Embryonic facial prominence (tissue), 1 donor: ENCODE data around the gene MGAT2.
"Not testable (repeated sequence)": the region's sequence is repeated elsewhere in the genome, so short reads cannot be mapped to it uniquely, and the experiment has no call there.

Experiments used
- DNase-seq: peaks from one replicate; pipeline ENCODE4 v3.0.0-alpha.2; 2016; ENCODE audit errors: extremely low spot score

MGAT2 gene

GRCh38 chr14:49654511-49654910 lies 33.9 kb downstream of the MGAT2 start:
- DNase-seq, result no peak

- not testable (repeated sequence) for DNase-seq
Observed at GRCh38 chr14:49657500-49657899, 36.9 kb downstream of the MGAT2 start.

- DNase-seq, result no peak
Observed at GRCh38 chr14:49659526-49660455, 39.2 kb downstream of the MGAT2 start.

GRCh38 chr14:49670475-49670874 lies 49.9 kb downstream of the MGAT2 start:
- DNase-seq, result no peak
